HUES64 (cell line): ENCODE measurements around the gene TEKT2.

Source experiments
- H3K27ac ChIP-seq: 2 replicates; pipeline ENCODE4 v1.7.0; 2013; ENCODE audit warnings: low read depth, low read length, inconsistent platforms
- H3K27me3 ChIP-seq: 2 replicates; pipeline ENCODE4 v1.6.1; 2013; ENCODE audit warnings: mild to moderate bottlenecking, low read length; ENCODE audit not compliant: insufficient read depth
- H3K36me3 ChIP-seq: 2 replicates; pipeline ENCODE4 v1.6.1; 2013; ENCODE audit warnings: mild to moderate bottlenecking, low read length; ENCODE audit not compliant: insufficient read depth
- H3K4me1 ChIP-seq: 2 replicates; pipeline ENCODE4 v1.6.1; 2013; ENCODE audit warnings: mild to moderate bottlenecking, low read length, moderate library complexity; ENCODE audit not compliant: insufficient read depth
- H3K4me3 ChIP-seq: 2 replicates; pipeline ENCODE4 v1.5.1; 2013; ENCODE audit warnings: mild to moderate bottlenecking, low read length, moderate library complexity
- H3K9ac ChIP-seq: 2 replicates; pipeline ENCODE4 v1.6.1; 2013; ENCODE audit warnings: mild to moderate bottlenecking, low read depth, low read length
- H3K9me3 ChIP-seq: 2 replicates; pipeline ENCODE4 v1.6.1; 2013; ENCODE audit warnings: low read depth, low read length; ENCODE audit not compliant: insufficient read depth
- WGBS: fragments of 150-250, 120-280 bp; methylation state at CpG from one replicate; pipeline ENCODE4 v1.1.7; 2013; ENCODE audit warnings: missing lambda C conversion rate; 5-methylcytosine and 5-hydroxymethylcytosine counted together

Gene TEKT2

GRCh38 chr1:36108314-36108713 lies 24.4 kb downstream of the TEKT2 start:
- no peaks in the 10 kb centered on the region for H3K9me3 ChIP-seq
- H3K36me3 ChIP-seq = no peaks in the 10 kb centered on the region
- no peak overlapping the region for H3K27ac ChIP-seq
- no peak overlapping the region for H3K9ac ChIP-seq
- WGBS = 93% methylated on average over 14 of the region's 14 CpGs
- H3K4me3 ChIP-seq = no peak overlapping the region
- H3K4me1 ChIP-seq = no peaks in the 10 kb centered on the region
- H3K27me3 ChIP-seq = no peaks in the 10 kb centered on the region; the same call in 1 of the 2 replicates

DNA sequence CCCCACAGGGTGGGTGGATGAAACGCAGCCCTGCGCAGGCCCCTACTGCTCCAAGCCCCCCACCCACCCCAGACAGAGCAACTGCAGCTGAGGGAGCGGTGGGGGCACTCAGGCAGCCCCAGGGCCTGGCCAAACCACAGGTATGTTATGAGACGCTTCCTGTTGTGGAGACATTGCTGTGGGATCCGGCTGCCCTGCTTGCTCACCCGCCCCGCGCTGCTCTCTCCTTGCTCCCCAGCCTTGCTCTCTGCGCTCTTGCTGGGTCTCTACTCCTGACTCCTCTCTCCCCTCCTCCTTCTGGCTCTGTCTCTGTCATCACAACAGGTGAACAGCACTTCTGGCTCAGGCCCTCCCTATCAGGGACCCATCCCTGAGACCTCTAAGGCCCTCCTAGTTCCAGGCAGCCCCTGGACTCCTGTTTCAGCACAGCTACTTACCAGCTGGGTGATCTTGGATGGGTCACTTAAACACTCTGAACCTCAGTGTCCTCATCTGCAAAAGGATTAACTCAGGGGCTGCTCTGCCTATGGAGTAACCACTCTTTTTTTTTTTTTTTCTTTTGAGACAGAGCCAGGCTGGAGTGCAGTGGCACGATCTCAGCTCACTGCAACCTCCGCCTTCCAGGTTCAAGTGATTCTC lies 25.3 kb downstream of the TEKT2 start:
- no peak overlapping the region for H3K4me3 ChIP-seq
- no peaks in the 10 kb centered on the region; the same call in 1 of the 2 replicates for H3K27me3 ChIP-seq
- 91% methylated on average over 11 of the region's 11 CpGs for WGBS
- no peak overlapping the region for H3K9ac ChIP-seq
- no peak overlapping the region for H3K27ac ChIP-seq
- H3K4me1 ChIP-seq = no peaks in the 10 kb centered on the region
- no peaks in the 10 kb centered on the region for H3K9me3 ChIP-seq
- no peaks in the 10 kb centered on the region for H3K36me3 ChIP-seq

DNA sequence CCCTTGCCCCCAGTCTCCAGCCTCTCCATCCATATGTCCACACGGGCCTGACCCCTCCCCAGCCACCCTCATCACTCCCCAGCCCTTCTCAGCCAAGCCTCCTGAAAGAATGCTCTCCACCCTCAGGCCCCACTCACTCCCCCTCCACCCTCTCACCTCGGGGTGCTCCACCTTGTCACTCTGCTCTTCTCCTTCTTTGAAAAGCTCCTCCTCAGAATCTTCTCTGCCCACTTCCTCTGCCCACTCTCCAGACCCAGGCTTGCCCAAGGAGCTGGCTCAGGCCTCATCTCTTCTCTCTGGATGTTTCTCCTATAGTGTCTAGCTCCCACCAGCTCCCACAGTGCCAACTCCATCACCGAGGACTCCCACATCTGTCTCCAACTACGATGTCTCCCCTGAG lies 27.3 kb downstream of the TEKT2 start:
- Histone ChIP-seq H3K4me1 (no peaks in the 10 kb centered on the region), H3K4me3 (no peak overlapping the region), H3K27me3 (no peaks in the 10 kb centered on the region; the same call in 1 of the 2 replicates), H3K27ac (no peak overlapping the region), H3K9me3 (no peaks in the 10 kb centered on the region), H3K36me3 (no peaks in the 10 kb centered on the region), H3K9ac (no peak overlapping the region)
- 84% methylated on average over 4 of the region's 4 CpGs for WGBS

GRCh38 chr1:36112823-36113222 lies 28.9 kb downstream of the TEKT2 start:
- Histone ChIP-seq H3K27ac (no peak overlapping the region), H3K36me3 (no peaks in the 10 kb centered on the region), H3K9ac (no peak overlapping the region), H3K4me1 (no peaks in the 10 kb centered on the region), H3K4me3 (no peak overlapping the region), H3K27me3 (no peaks in the 10 kb centered on the region; the same call in 1 of the 2 replicates), H3K9me3 (no peaks in the 10 kb centered on the region)
- WGBS = 90% methylated on average over 9 of the region's 9 CpGs

- no peaks in the 10 kb centered on the region for H3K4me1 ChIP-seq
- no peaks in the 10 kb centered on the region for H3K9me3 ChIP-seq
- H3K36me3 ChIP-seq = no peaks in the 10 kb centered on the region
- H3K9ac ChIP-seq = no peak overlapping the region
- no peak overlapping the region for H3K27ac ChIP-seq
- no peak overlapping the region for H3K4me3 ChIP-seq
- 68% methylated on average over 5 of the region's 5 CpGs for WGBS
- H3K27me3 ChIP-seq = no peaks in the 10 kb centered on the region; the same call in 1 of the 2 replicates
Measured at GRCh38 chr1:36114371-36114770, 30.5 kb downstream of the TEKT2 start.

DNA sequence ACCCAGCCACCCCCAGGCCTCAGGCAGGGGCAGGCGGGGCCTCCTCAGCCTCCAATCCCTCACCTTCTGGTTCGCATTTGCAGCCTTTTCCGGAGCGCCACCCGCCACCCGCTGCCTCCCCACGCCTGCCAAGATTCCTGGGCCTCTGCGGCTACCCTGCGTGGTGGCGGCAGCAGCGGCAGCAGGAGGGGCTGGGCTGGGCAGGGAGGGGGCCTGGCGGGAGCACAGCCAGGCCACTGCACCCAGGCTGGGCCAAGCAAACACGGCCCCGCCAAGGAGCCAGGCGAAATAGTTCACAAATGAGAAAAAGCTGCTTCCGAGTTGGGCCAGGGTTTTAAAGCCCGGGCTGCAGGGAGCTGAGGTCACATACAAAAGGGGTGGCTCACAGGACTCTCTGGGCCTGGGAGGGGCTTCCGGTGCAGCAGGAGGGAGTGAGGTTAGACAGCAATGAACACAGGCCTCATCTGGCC lies 31.3 kb downstream of the TEKT2 start:
- no peak overlapping the region for H3K27ac ChIP-seq
- H3K9ac ChIP-seq = no peak overlapping the region

GRCh38 chr1:36115931-36116330 lies 32.0 kb downstream of the TEKT2 start:
- H3K27me3 ChIP-seq = no peaks in the 10 kb centered on the region; the same call in 1 of the 2 replicates
- H3K27ac ChIP-seq = no peak overlapping the region
- no peaks in the 10 kb centered on the region for H3K4me1 ChIP-seq
- H3K9ac ChIP-seq = no peak overlapping the region
- no peaks in the 10 kb centered on the region for H3K9me3 ChIP-seq
- no peaks in the 10 kb centered on the region for H3K36me3 ChIP-seq
- H3K4me3 ChIP-seq = no peak overlapping the region
- WGBS = 68% methylated on average over 5 of the region's 5 CpGs

More for the DNA sequence above, 31.3 kb downstream of the TEKT2 start:
- no peak overlapping the region for H3K4me3 ChIP-seq
- H3K36me3 ChIP-seq = no peaks in the 10 kb centered on the region
- H3K27me3 ChIP-seq = no peaks in the 10 kb centered on the region; the same call in 1 of the 2 replicates
- H3K9me3 ChIP-seq = no peaks in the 10 kb centered on the region
- no peaks in the 10 kb centered on the region for H3K4me1 ChIP-seq
- 76% methylated on average over 18 of the region's 18 CpGs for WGBS

GRCh38 chr1:36116901-36117300 lies 33.0 kb downstream of the TEKT2 start:
- H3K4me1 ChIP-seq = no peaks in the 10 kb centered on the region
- H3K36me3 ChIP-seq = no peaks in the 10 kb centered on the region
- H3K9me3 ChIP-seq = no peaks in the 10 kb centered on the region
- no peaks in the 10 kb centered on the region; the same call in 1 of the 2 replicates for H3K27me3 ChIP-seq
- 89% methylated on average over 5 of the region's 5 CpGs for WGBS
- H3K4me3 ChIP-seq = no peak overlapping the region
- no peak overlapping the region for H3K27ac ChIP-seq
- no peak overlapping the region for H3K9ac ChIP-seq

- H3K27ac ChIP-seq = no peak overlapping the region
- no peaks in the 10 kb centered on the region for H3K4me1 ChIP-seq
- H3K4me3 ChIP-seq = no peak overlapping the region
- no peak overlapping the region for H3K9ac ChIP-seq
- peaks cover 13% of the 10 kb centered on the region for H3K27me3 ChIP-seq
- WGBS = 68% methylated on average over 10 of the region's 10 CpGs
- no peaks in the 10 kb centered on the region for H3K36me3 ChIP-seq
- H3K9me3 ChIP-seq = no peaks in the 10 kb centered on the region
Measured at GRCh38 chr1:36118447-36119204, 34.7 kb downstream of the TEKT2 start.

GRCh38 chr1:36119456-36119855 lies 35.6 kb downstream of the TEKT2 start:
- no peak overlapping the region for H3K4me3 ChIP-seq
- WGBS = 71% methylated on average over 9 of the region's 9 CpGs
- H3K27me3 ChIP-seq = peaks cover 21% of the 10 kb centered on the region
- H3K9me3 ChIP-seq = no peaks in the 10 kb centered on the region
- H3K36me3 ChIP-seq = no peaks in the 10 kb centered on the region
- no peak overlapping the region for H3K9ac ChIP-seq
- no peak overlapping the region for H3K27ac ChIP-seq
- H3K4me1 ChIP-seq = no peaks in the 10 kb centered on the region
